K562 (cell line): ENCODE results near the gene IL17REL. TPM values are rescaled to one million over a fixed set of nuclear protein-coding genes. Genes with fewer than 3 reads are reported as not detected.

Experiments
- ATAC-seq: fragments of 200-7000 bp; cut with Tn5 transposase; 3 replicates; pipeline ENCODE4 v1.9.1; 2020; ENCODE audit warnings: moderate library complexity
- BruUV-seq: library from RNA; stranded (reverse); fragments of 400-500 nt; replicated peaks from 2 replicates; lab custom pipeline; 2021; lab: Mats Ljungman, UMichigan
- CTCF ChIA-PET: fragments of 300-600 bp; formaldehyde crosslinking; extraction: SDS; loops from one replicate; lab custom pipeline; 2021; ENCODE audit warnings: low intra/inter-chr PET ratio; lab: Yijun Ruan, JAX
- POLR2A ChIA-PET: fragments of 300-600, 350-650 bp; sonication (Branson Sonifier 250); formaldehyde crosslinking; extraction: SDS; loops from one replicate; lab custom pipeline; 2021; ENCODE audit warnings: antibody characterized with exemption, inconsistent platforms; lab: Yijun Ruan, JAX
- DNase-seq, 4 experiments: peaks; one replicate each; pipeline versions ENCODE4 v3.0.0 to v3.0.0-alpha.2; 2011 to 2018; ENCODE audit warnings: low spot score in 3 of 4, mixed read lengths in 3 of 4; ENCODE audit errors: extremely low read depth in 1 of 4
- FAIRE-seq: peaks from 2 replicates; lab custom pipeline; 2011; peaks lifted over from hg19 to GRCh38; lab: Jason Lieb, UNC
- H2AFZ ChIP-seq: 2 replicates; pipeline ENCODE4 v1.6.0; 2011; ENCODE audit warnings: low read depth, low read length, control low read depth, inconsistent platforms
- H3K27ac ChIP-seq: fragments of 200-600 bp; 3 replicates; pipeline ENCODE4 v1.8.0; 2011; ENCODE audit warnings: low read depth, mild to moderate bottlenecking, control low read depth, inconsistent platforms, low read length, moderate library complexity, mixed read lengths; ENCODE audit errors: extremely low read depth
- H3K27me3 ChIP-seq, 2 experiments: fragments of 300-600 bp in 1 of 2; 2 replicates in 1 of 2; 3 replicates in 1 of 2; pipeline versions ENCODE4 v1.6.0 to v1.8.0; 2011; ENCODE audit warnings: inconsistent platforms in 2 of 2, low read length in 2 of 2, mild to moderate bottlenecking in 1 of 2, mixed read lengths in 1 of 2, moderate library complexity in 1 of 2; ENCODE audit not compliant: control insufficient read depth in 2 of 2, insufficient read depth in 2 of 2
- H3K36me3 ChIP-seq: fragments of 300-600 bp; 3 replicates; pipeline ENCODE4 v1.8.0; 2011; ENCODE audit warnings: mild to moderate bottlenecking, low read length, inconsistent platforms; ENCODE audit not compliant: control insufficient read depth, insufficient read depth
- H3K4me1 ChIP-seq, 2 experiments: fragments of 200-600 bp in 1 of 2; replicated peaks in 1 of 2; 2 replicates in 1 of 2; 3 replicates in 1 of 2; pipeline versions ENCODE4 v1.5.1 to v1.8.0; 2011; ENCODE audit warnings: inconsistent platforms in 2 of 2, low read length in 2 of 2, mild to moderate bottlenecking in 1 of 2, mixed read lengths in 1 of 2, moderate library complexity in 1 of 2; ENCODE audit not compliant: control insufficient read depth in 2 of 2, insufficient read depth in 2 of 2
- H3K4me2 ChIP-seq: 2 replicates; pipeline ENCODE4 v1.6.1; 2011; ENCODE audit warnings: low read length, control low read depth, inconsistent platforms, mixed read lengths; ENCODE audit not compliant: insufficient read depth
- H3K4me3 ChIP-seq: fragments of 200-600 bp; sonication (generic), shearing (Covaris generic); 2 replicates; pipeline ENCODE4 v1.5.1; 2016; ENCODE audit warnings: control low read depth, inconsistent platforms
- H3K79me2 ChIP-seq: fragments of 200-600 bp; 3 replicates; pipeline ENCODE4 v1.8.0; 2011; ENCODE audit warnings: low read length, inconsistent platforms; ENCODE audit not compliant: control insufficient read depth, insufficient read depth
- H3K9ac ChIP-seq, 2 experiments: 2 replicates each; pipeline versions ENCODE4 v1.6.0 to v1.6.1; 2011; ENCODE audit warnings: low read depth in 2 of 2, low read length in 2 of 2, control low read depth in 1 of 2, inconsistent platforms in 1 of 2, mild to moderate bottlenecking in 1 of 2, mixed read lengths in 1 of 2; ENCODE audit not compliant: insufficient read depth in 1 of 2
- H3K9me1 ChIP-seq: one replicate; pipeline ENCODE4 v1.6.0; 2011; ENCODE audit warnings: inconsistent platforms, mild to moderate bottlenecking, low read length, moderate library complexity; ENCODE audit not compliant: control insufficient read depth, insufficient read depth
- H3K9me3 ChIP-seq: replicated peaks from 2 replicates; pipeline ENCODE4 v1.5.1; 2011; ENCODE audit warnings: low read depth, low read length, inconsistent platforms; ENCODE audit not compliant: control insufficient read depth, insufficient read depth
- H4K20me1 ChIP-seq: replicated peaks from 2 replicates; pipeline ENCODE4 v1.6.1; 2011; ENCODE audit warnings: low read length, inconsistent platforms, mixed read lengths; ENCODE audit not compliant: control insufficient read depth, insufficient read depth
- BCOR ChIP-seq: fragments of 450-650 bp; IDR thresholded peaks from 2 replicates; pipeline ENCODE4 v1.6.1; 2016
- DLX4 ChIP-seq: fragments of 250-450 bp; sonication (Bioruptor Pico); IDR thresholded peaks from 2 replicates; pipeline ENCODE4 v1.6.1; 2021; ENCODE audit warnings: mild to moderate bottlenecking
- E2F3 ChIP-seq: fragments of 250-450 bp; sonication (Bioruptor Pico); IDR thresholded peaks from 2 replicates; pipeline ENCODE4 v1.4.0; 2020; ENCODE audit warnings: mild to moderate bottlenecking
- HMGN3 ChIP-seq: IDR thresholded peaks from 2 replicates; pipeline ENCODE4 v1.6.1; 2011; ENCODE audit warnings: borderline replicate concordance, low read depth, mild to moderate bottlenecking, mixed read lengths, low read length; ENCODE audit not compliant: insufficient read length; ENCODE audit errors: extremely low read depth
- HNRNPLL ChIP-seq: fragments of 200-400 bp; formaldehyde crosslinking; IDR thresholded peaks from 2 replicates; pipeline ENCODE4 v1.6.1; 2017; ENCODE audit warnings: low read length, low read depth, mild to moderate bottlenecking; ENCODE audit not compliant: poor library complexity, severe bottlenecking
- POLR2AphosphoS2 ChIP-seq: IDR thresholded peaks from 2 replicates; pipeline ENCODE4 v1.6.1; 2012; ENCODE audit warnings: low read length, improper control_type of control experiment
- POLR2H ChIP-seq: IDR thresholded peaks from 2 replicates; pipeline ENCODE4 v1.6.1; 2016; ENCODE audit warnings: missing genetic modification characterization, low read depth, mild to moderate bottlenecking, control low read depth, missing compliant biosample characterization, moderate library complexity
- RNF2 ChIP-seq: sonication (generic); IDR thresholded peaks from 2 replicates; pipeline ENCODE4 v1.6.1; 2016
- SRF ChIP-seq, 2 experiments: fragments of 250-450, 450-650 bp in 1 of 2; sonication (Bioruptor Pico) in 1 of 2; sonication (generic) in 1 of 2; formaldehyde crosslinking; IDR thresholded peaks; 2 replicates each; pipeline versions ENCODE4 v1.5.0 to v1.5.1; 2020 to 2022; ENCODE audit warnings: mild to moderate bottlenecking in 1 of 2, missing genetic modification reagents in 1 of 2
- TCF7L2 ChIP-seq: fragments of 150-350 bp; IDR thresholded peaks from 2 replicates; pipeline ENCODE4 v1.6.1; 2016; ENCODE audit warnings: low read depth, mild to moderate bottlenecking, low read length, moderate library complexity
- ZEB2 ChIP-seq: fragments of 450-650 bp; IDR thresholded peaks from 2 replicates; pipeline ENCODE4 v1.6.1; 2016
- WGBS: fragments of 100-300 bp; shearing (Covaris generic); methylation state at CpG from one replicate; pipeline ENCODE4 v1.1.6; 2016; ENCODE audit warnings: low coverage, mixed read lengths; ENCODE audit not compliant: insufficient coverage; ENCODE audit errors: missing lambda C conversion rate; 5-methylcytosine and 5-hydroxymethylcytosine counted together
- in situ Hi-C: fragments of 300-500 bp; cut with MboI; formaldehyde crosslinking; loops from 4 replicates; pipeline ENCODE4 v1.15.0; 2018; ENCODE audit warnings: inconsistent platforms, mixed read lengths
- intact Hi-C: fragments of 100-400 bp; cut with micrococcal nuclease; formaldehyde crosslinking; loops from 2 replicates; pipeline ENCODE4 v1.14.2; 2022
- polyA plus RNA-seq, 8 experiments: library from polyadenylated mRNA; depleted of rRNA in 4 of 8; stranded (reverse) in 5 of 8; unstranded in 3 of 8; fragments of >200 nt; fragmentation: Nextera tagmentation in 2 of 8; fragmentation: Illumina TruSeq in 1 of 8; extraction: Ambion mirVana in 2 of 8; extraction: Trizol in 1 of 8; gene quantifications; 2 replicates each; pipeline versions ENCODE4 v1.2.1 to v1.2.3, GENCODE V29; 2011 to 2014; ENCODE audit warnings: inconsistent platforms in 1 of 8, missing spikeins in 1 of 8
- total RNA-seq, 7 experiments: library from RNA; depleted of rRNA in 6 of 7; stranded (reverse); fragments of >200 nt in 6 of 7; fragmentation: Illumina TruSeq in 2 of 7; extraction: Trizol in 2 of 7; gene quantifications; 2 replicates each; pipeline versions ENCODE4 v1.2.1 to v1.2.3, GENCODE V29; 2011 to 2021; ENCODE audit warnings: low replicate concordance in 1 of 7
- TF ChIP-seq, protein P1 (sequence below), 3 experiments: IDR thresholded peaks in 2 of 3; conservative IDR thresholded peaks in 1 of 3; 2 replicates each; pipeline ENCODE4 v1.5.1; 2011 to 2012; ENCODE audit warnings: low read length in 3 of 3, mild to moderate bottlenecking in 3 of 3, control low read depth in 2 of 3, improper control_type of control experiment in 1 of 3, inconsistent platforms in 1 of 3, low read depth in 1 of 3, mixed read lengths in 1 of 3, moderate library complexity in 1 of 3; ENCODE audit not compliant: insufficient read depth in 2 of 3
- TF ChIP-seq, protein P2 (sequence below): sonication (generic); formaldehyde crosslinking; IDR thresholded peaks from 2 replicates; pipeline ENCODE4 v1.8.0; 2022; ENCODE audit warnings: missing genetic modification reagents, mild to moderate bottlenecking, borderline replicate concordance

The IL17REL gene
- total and polyA plus RNA-seq, 9 of the 15 experiments (the other 6 are each of a cell fraction or from before 2014, with no cell fraction given) = 0.05 to 0.42 (median 0.11) TPM; not detected in 4

DNA sequence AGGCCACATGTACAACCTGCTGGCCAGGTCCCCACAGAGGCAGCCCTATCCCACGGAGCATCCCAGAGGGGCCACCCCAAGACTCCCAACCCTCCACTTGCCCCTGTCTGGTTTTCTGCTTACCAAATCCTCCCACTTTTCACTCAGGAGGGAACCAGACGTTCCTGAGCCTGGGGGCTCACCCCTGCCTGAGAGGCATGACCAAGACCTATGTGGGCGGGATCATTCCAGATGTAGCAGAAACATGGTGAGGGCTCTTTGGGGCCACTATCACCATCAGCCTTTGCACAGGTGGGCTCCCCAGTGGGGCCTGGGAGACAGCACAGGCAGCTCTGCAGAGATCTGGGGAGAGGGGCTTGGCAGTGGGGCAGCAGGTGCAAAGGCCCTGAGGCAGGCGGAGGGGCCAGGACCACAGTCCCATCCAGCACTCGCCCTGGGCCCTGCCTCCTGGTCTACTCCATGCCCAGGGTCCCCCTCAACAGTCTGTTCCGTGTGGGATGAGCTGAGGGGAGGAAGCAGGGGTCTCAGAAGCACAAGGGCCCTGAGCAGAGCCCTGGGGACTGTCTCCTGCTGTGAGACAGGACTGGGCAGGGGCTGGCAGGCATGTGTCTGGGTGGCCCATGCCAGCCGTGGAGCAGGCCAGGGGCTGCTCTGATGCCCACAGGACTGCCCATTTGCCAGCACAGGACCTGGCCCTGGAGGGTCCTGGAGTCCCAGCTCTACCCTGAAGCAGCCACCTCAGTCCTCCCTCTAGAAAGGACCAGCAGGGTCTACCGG lies 42.6 kb downstream of the IL17REL start:
- no peak overlapping the region for H2AFZ ChIP-seq
- H4K20me1 ChIP-seq = no peaks in the 10 kb centered on the region
- ChIA-PET POLR2A (interaction anchor here (0.6 kb wide), 1 partner anchor 217 kb away, joined by 3 read pairs; no protein-coding TSS in a partner anchor), CTCF (no interaction called here)
- ATAC-seq = no peak
- H3K9me3 ChIP-seq = no peaks in the 10 kb centered on the region
- peaks cover 4% of the 10 kb centered on the region for H3K9me1 ChIP-seq
- H3K9ac ChIP-seq = peak overlapping the region in 1 of 2 experiments; percentile 79; a peak in 2 of 4 replicates
- intact Hi-C loops (loop anchor here (5.0 kb wide), 1 partner anchor 38 kb away; no protein-coding TSS in a partner anchor), in situ Hi-C loops (no loop called here)
- H3K36me3 ChIP-seq = peaks cover 2% of the 10 kb centered on the region; the same call in 1 of the 3 replicates
- no peak for DNase-seq
- no peaks in the 10 kb centered on the region for H3K27me3 ChIP-seq
- H3K4me3 ChIP-seq = no peak overlapping the region
- TF ChIP-seq BCOR = no peak
- TF ChIP-seq RNF2 = no peak
- TF ChIP-seq, protein P1, sequence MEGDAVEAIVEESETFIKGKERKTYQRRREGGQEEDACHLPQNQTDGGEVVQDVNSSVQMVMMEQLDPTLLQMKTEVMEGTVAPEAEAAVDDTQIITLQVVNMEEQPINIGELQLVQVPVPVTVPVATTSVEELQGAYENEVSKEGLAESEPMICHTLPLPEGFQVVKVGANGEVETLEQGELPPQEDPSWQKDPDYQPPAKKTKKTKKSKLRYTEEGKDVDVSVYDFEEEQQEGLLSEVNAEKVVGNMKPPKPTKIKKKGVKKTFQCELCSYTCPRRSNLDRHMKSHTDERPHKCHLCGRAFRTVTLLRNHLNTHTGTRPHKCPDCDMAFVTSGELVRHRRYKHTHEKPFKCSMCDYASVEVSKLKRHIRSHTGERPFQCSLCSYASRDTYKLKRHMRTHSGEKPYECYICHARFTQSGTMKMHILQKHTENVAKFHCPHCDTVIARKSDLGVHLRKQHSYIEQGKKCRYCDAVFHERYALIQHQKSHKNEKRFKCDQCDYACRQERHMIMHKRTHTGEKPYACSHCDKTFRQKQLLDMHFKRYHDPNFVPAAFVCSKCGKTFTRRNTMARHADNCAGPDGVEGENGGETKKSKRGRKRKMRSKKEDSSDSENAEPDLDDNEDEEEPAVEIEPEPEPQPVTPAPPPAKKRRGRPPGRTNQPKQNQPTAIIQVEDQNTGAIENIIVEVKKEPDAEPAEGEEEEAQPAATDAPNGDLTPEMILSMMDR (IDR thresholded peaks at IDR 0.05 in 2 of 3, conservative IDR thresholded peaks at IDR 0.05 in 1 of 3; ENCODE audit: insufficient read depth in 2 of 3, low read depth in 1 of 3, low read length in 3 of 3) = no peak
- no peak for TF ChIP-seq ZEB2
- no peak for TF ChIP-seq POLR2AphosphoS2
- TF ChIP-seq, protein P2, sequence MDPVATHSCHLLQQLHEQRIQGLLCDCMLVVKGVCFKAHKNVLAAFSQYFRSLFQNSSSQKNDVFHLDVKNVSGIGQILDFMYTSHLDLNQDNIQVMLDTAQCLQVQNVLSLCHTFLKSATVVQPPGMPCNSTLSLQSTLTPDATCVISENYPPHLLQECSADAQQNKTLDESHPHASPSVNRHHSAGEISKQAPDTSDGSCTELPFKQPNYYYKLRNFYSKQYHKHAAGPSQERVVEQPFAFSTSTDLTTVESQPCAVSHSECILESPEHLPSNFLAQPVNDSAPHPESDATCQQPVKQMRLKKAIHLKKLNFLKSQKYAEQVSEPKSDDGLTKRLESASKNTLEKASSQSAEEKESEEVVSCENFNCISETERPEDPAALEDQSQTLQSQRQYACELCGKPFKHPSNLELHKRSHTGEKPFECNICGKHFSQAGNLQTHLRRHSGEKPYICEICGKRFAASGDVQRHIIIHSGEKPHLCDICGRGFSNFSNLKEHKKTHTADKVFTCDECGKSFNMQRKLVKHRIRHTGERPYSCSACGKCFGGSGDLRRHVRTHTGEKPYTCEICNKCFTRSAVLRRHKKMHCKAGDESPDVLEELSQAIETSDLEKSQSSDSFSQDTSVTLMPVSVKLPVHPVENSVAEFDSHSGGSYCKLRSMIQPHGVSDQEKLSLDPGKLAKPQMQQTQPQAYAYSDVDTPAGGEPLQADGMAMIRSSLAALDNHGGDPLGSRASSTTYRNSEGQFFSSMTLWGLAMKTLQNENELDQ (CRISPR knock-in tag) = no peak
- no peak for TF ChIP-seq HNRNPLL
- no peak for TF ChIP-seq HMGN3
- TF ChIP-seq E2F3 = no peak
- no peak for TF ChIP-seq TCF7L2
- no peak for TF ChIP-seq SRF (CRISPR knock-in tag; IDR thresholded peaks at IDR 0.05)
- no peak for TF ChIP-seq DLX4 (CRISPR knock-in tag)
- TF ChIP-seq POLR2H (tag) = no peak
- H3K4me2 ChIP-seq = peak overlapping the region; percentile 70; the same call in 1 of the 2 replicates
- BruUV-seq = no TSS peak
- H3K79me2 ChIP-seq = peaks cover 5% of the 10 kb centered on the region; the same call in 2 of the 3 replicates
- peaks cover 21 to 86% of the 10 kb centered on the region in 2 experiments for H3K4me1 ChIP-seq
- peak overlapping the region; percentile 90; the same call in 2 of the 3 replicates for H3K27ac ChIP-seq
- 66% methylated on average over 8 of the region's 8 CpGs for WGBS
- no peak for FAIRE-seq
